PC-3 (cell line): Measurements from ENCODE around the gene ZCCHC8.

Experiments
- EZH2 ChIP-seq: fragments of 300-600 bp; sonication (generic); IDR thresholded peaks from one replicate; pipeline ENCODE4 v1.6.1; 2017; ENCODE audit warnings: antibody characterized with exemption, mild to moderate bottlenecking, low read length; ENCODE audit not compliant: unreplicated experiment
- TF ChIP-seq, protein P1 (sequence below): fragments of 300-600 bp; sonication (generic); conservative IDR thresholded peaks from 2 replicates; pipeline ENCODE4 v1.5.1; 2017; ENCODE audit warnings: antibody characterized with exemption, low read depth, mild to moderate bottlenecking, low read length

DNA sequence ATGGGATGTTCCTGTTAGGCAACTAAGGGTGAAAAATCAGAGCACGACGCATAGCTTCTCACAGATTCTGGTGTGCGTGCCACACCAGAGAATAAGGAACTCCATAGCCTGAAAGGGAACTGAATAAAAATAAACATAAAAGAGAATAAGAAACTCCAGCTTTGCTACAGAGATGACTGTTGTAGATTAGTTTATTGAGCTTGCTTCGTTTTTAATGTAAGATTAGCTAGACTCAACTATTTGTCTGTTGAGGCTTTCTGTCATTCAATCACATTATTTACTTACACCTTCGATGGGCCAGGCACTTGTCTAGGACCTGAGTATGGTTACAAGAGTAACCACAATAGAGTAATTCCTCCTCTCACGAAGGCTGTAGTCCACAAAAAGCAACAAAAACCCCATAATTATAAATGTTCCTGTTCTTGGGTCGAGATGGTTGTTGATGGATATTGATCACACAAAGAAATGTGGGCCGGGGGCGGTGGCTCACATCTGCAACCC is 807 bp upstream of the ZCCHC8 start:
- TF ChIP-seq, protein P1, sequence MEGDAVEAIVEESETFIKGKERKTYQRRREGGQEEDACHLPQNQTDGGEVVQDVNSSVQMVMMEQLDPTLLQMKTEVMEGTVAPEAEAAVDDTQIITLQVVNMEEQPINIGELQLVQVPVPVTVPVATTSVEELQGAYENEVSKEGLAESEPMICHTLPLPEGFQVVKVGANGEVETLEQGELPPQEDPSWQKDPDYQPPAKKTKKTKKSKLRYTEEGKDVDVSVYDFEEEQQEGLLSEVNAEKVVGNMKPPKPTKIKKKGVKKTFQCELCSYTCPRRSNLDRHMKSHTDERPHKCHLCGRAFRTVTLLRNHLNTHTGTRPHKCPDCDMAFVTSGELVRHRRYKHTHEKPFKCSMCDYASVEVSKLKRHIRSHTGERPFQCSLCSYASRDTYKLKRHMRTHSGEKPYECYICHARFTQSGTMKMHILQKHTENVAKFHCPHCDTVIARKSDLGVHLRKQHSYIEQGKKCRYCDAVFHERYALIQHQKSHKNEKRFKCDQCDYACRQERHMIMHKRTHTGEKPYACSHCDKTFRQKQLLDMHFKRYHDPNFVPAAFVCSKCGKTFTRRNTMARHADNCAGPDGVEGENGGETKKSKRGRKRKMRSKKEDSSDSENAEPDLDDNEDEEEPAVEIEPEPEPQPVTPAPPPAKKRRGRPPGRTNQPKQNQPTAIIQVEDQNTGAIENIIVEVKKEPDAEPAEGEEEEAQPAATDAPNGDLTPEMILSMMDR: no peak
- TF ChIP-seq EZH2: no peak
